Spleen (tissue), 7 donors: ENCODE data around the gene TRAM2.

ENCODE experiments used
- CTCF ChIP-seq, 11 experiments: fragments of 200-600 bp in 7 of 11; fragments of 450-650 bp in 4 of 11; sonication (generic) in 4 of 11; IDR thresholded peaks in 8 of 11; conservative IDR thresholded peaks in 3 of 11; 1 replicate in 7 of 11; 2 replicates in 4 of 11; pipeline versions ENCODE4 v1.4.0 to v1.8.0; 2016 to 2021; ENCODE audit warnings: antibody characterized with exemption in 11 of 11, inconsistent platforms in 4 of 11, mild to moderate bottlenecking in 1 of 11
- POLR2A ChIP-seq, 3 donors: fragments of 450-650 bp; IDR thresholded peaks; one replicate each; pipeline ENCODE4 v1.5.1; 2017; ENCODE audit warnings: antibody characterized with exemption in 3 of 3, mild to moderate bottlenecking in 1 of 3
- donor health status: DM: no; HTN: no; CAD: no; lungs with moderate emphysema.
- donor health status: DM: no; HTN: no; CAD: no.
- donor health status: DM: no; HTN: no; CAD: no.

GRCh38 chr6:52550870-52551269 is 26.0 kb downstream of the TRAM2 start:
- TF ChIP-seq CTCF (IDR thresholded peaks at IDR 0.05 in 8 of 11, conservative IDR thresholded peaks at IDR 0.05 in 3 of 11) (no peak), POLR2A (IDR thresholded peaks at IDR 0.05) (no peak)
